Dedifferentiated amniotic fluid mesenchymal stem cell (primary cell): ENCODE measurements around the gene INHBC.
A peak's percentile ranks its signal among the peaks of the same experiment; 100 is the strongest.
"Not testable (repeated sequence)": the region's sequence is repeated elsewhere in the genome, so short reads cannot be mapped to it uniquely, and the experiment has no call there.

ENCODE experiments used
- DNase-seq: peaks from one replicate; pipeline ENCODE4 v3.0.0-alpha.2; 2016; ENCODE audit errors: extremely low spot score

INHBC gene

GRCh38 chr12:57434517-57435223 is at the start of gene INHBC:
TSS of gene INHBC (plus strand) at chr12:57434784. CDS start at chr12:57434887, 103 bp downstream.
- DNase-seq = no peak

GRCh38 chr12:57385586-57385985 is 49.0 kb upstream of the INHBC start:
- no peak for DNase-seq

DNA sequence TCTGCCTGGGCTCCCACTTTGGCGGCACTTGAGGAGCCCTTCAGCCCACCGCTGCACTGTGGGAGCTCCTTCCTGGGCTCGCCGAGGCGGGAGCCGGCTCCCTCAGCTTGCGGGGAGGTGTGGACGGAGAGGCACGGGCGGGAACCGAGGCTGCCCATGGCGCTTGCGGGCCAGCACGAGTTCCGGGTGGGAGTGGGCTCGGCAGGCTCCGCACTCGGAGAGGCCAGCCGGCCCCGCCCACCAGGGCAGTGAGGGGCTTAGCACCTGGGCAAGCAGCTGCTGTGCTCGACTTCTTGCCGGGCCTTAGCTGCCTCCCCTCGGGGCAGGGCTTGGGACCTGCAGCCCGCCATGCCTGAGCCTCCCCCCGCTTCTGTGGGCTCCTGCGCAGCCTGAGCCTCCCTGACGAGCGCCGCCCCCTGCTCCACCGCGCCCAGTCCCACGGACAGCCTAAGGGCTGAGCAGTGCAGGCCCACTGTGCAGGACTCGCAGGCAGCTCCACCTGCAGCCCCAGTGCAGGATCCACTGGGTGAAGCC is 48.3 kb upstream of the INHBC start:
- DNase-seq = no peak

DNA sequence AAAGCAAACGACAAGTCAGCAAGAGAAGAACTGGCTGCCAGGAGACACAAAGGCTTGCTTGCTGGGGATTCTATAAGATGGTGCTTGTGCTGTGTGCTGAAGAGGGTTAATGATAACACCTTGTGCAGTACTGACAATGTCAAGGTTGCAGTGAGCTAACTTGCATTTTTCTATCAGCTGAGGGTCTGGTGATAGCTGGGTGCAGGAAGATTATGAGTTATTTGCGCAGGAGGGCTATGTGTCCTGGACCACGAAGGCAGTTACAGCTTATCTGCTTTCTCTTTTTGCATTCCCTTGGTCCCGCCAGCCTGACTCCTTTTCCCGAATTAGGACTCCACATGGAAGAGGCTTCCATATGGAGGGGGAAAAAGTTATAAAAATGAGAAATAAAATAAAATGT is 46.2 kb upstream of the INHBC start:
- no peak for DNase-seq

GRCh38 chr12:57389033-57389432 is 45.6 kb upstream of the INHBC start:
- DNase-seq = peak; percentile 67

- DNase-seq = no peak
These were observed 44.4 kb upstream of the INHBC start for GRCh38 chr12:57390174-57390573.

DNA sequence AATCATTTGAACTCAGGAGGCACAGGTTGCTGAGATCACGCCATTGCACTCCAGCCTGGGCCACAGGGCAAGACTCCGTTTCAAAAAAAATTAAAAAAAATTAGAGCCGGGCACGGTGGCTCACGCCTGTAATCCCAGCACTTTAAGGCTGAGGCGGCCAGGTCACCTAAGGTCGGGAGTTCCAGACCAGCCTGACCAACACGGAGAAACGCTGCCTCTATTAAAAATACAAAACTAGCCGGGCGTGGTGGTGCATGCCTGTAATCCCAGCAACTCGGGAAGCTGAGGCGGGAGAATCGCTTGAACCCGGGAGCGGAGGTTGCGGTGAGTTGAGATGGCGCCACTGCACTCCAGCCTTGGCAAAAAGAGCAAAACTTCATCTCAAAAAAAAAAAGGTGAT is 39.5 kb upstream of the INHBC start:
- no peak for DNase-seq

- DNase-seq = no peak
These were observed 37.1 kb upstream of the INHBC start for GRCh38 chr12:57397441-57397840.

GRCh38 chr12:57399718-57400463 is 34.7 kb upstream of the INHBC start:
- not testable (repeated sequence) for DNase-seq

- no peak for DNase-seq
These were observed 33.4 kb upstream of the INHBC start for GRCh38 chr12:57401165-57401564.

DNA sequence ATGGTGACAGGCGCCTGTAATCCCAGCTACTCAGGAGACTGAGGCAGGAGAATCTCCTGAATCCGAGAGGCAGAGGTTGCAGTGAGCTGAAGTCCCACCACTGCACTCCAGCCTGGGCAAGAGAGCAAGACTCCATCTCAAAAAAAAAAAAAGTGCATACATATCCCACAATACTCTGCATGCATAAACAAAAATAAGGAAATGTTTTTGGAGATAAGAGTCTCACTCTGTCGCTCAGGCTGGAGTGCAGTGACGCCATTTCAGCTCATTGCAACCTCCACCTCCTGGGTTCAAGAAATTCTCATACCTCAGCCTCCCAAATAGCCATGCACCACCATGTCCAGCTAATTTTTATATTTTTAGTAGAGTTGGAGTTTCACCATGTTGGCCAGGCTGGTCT is 32.4 kb upstream of the INHBC start:
- not testable (repeated sequence) for DNase-seq

DNA sequence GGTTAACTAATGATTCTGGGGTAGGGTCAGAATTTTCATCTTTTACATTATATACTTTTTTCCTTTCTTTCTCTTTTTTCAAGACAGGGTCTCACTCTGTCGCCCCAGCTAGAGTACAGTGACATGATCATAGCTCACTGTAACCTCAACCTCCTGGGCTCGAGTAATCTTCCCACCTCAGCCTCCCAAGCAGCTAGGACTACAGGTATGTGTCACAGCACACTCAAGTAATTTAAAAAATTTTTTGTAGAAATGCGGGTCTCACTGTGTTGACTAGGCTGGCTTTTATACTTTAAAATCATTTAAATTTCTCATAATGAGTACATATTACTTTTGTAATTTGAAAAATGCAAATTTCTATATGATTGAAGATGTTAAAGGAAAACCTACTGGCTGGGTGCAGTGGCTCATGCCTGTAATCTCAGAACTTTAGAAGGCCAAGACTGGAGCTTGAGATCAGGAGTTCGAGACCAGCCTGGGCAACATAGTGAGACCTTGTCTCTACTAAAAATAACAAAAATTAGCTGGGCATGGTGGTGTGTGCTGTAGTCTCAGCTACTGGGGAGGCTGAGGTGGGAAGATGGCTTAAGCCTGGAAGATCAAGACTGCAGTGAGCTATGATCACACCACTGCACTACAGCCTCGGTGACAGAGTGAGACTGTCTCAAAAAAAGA is 29.5 kb upstream of the INHBC start:
- no peak for DNase-seq

DNA sequence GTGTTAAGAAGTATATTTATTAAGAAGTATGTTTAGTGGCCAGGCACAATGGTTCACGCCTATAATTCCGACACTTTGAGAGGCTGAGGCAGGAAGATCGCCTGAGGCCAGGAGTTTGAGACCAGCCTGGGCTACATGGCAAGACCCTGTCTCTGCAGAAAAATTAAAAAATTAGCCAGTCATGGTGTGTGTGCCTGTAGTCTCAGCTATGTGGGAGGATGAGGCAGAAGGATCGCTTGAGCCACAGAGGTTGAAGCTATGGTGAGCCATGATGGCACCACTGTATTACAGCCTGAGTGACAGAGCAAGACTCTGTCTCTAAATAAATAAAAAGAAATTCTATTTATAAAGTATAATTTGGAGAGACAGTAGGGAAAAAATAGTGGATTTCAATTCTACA is 24.1 kb upstream of the INHBC start:
- DNase-seq = no peak

DNA sequence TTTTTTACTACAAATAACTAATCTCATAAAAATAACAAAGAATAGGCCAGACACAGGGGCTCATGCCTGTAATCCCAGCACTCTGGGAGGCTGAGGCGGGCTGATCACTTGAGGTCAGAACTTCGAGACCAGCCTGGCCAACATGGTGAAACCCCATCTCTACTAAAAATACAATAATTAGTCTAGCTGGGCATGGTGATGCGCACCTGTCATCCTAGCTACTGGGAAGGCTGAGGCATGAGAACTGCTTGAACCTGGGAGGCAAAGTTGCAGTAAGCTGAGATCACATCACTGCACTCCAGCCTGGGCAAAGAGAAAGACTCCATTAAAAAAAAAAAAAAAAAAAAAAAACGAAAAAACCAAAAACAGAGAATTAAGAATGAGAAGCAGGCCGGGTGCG is 20.4 kb upstream of the INHBC start:
- DNase-seq = not testable (repeated sequence)

- no peak for DNase-seq
These were observed 19.5 kb upstream of the INHBC start for GRCh38 chr12:57415088-57415487.

DNA sequence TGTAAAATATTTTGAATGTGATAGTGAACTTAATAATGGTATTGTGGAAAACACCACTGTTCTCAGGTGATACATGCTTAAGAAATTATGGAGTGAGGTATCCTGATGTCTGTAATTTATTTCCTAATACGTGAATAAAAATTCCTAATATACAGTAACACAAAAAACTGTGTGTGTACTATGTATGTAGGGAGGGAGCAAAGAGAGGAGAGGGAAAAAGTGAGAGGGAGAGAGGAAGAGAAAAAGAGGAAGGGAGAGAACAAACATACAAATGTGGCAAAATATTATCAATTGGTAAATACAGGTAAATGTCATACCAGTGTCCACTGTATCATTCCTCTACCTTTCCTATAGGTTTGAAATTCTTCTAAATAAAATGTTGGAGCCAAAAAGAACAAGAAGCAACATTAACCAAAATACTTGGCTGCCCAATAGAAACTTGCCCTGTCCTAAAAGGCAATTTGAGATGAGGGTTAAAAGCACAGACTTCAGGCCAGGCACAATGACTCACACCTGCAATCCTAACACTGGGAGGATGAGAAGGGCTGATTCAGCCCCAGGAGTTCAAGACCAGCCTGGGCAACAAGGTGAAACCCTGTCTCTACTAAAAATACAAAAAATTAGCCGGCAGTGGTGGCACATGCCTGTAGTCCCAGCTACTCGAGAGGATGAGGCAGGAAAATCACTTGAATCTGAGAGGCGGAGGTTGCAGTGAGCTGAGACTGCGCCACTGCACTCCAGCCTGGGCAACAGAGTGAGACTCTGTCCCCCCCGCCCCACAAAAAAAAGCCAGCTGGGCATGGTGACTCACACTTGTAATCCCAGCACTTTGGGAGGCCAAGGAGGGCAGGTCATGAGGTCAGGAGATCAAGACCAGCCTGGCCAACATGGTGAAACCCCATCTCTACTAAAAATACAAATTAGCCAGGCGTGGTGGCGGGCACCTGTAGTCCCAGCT is 18.3 kb upstream of the INHBC start:
- no peak for DNase-seq

GRCh38 chr12:57418255-57418654 is 16.3 kb upstream of the INHBC start:
- no peak for DNase-seq

DNA sequence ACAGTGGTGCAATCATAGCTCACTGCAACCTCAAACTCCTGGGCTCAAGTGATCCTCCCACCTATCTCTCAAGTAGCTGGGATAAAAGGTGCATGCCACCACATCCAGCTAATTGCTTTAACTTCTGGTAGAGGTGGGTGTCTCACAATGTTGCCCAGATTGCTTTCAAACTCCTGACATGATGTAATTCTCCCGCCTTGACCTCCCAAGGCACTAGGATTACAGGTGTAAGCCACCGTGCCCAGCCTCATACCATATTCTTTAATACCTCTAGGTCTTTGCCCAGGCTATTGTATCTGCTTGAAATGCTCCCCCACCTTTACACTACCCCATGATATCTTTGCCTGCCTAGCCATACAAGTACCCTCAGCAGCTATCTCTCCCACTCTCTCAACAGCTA is 15.1 kb upstream of the INHBC start:
- no peak for DNase-seq

GRCh38 chr12:57420482-57420881 is 14.1 kb upstream of the INHBC start:
- DNase-seq = no peak

DNA sequence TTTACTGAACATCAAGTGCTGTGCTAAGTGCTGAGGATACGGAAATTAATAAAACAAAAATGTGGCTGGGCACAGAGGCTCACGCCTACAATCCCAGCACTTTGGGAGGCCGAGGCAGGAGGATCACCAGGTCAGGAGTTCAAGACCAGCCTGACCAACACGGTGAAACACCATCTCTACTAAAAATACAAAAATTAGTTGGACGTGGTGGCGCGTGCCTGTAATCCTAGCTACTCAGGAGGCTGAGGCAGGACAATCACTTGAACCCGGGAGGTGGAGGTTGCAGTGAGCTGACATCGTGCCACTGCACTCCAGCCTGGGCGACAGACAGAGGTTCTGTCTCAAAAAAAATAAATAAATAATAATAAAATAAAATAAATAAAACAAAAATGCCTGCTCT is 7.6 kb upstream of the INHBC start:
- DNase-seq = not testable (repeated sequence)

GRCh38 chr12:57428965-57429364 is 5.6 kb upstream of the INHBC start:
- no peak for DNase-seq
